HTR-8/SVneo (cell line): ENCODE results near the gene SCO1.
"Not testable (repeated sequence)": the region's sequence is repeated elsewhere in the genome, so short reads cannot be mapped to it uniquely, and the experiment has no call there.

Source experiments
- DNase-seq: peaks from one replicate; pipeline ENCODE4 v3.0.0; 2011; ENCODE audit warnings: low spot score, mixed read lengths; ENCODE audit not compliant: insufficient read length
- FAIRE-seq: peaks from 2 replicates; lab custom pipeline; 2011; peaks lifted over from hg19 to GRCh38; lab: Jason Lieb, UNC

SCO1 gene

GRCh38 chr17:10697092-10698081, at the start of gene SCO1, which contains the start of gene ADPRM:
SCO1 (minus strand) TSS chr17:10697533; CDS start chr17:10697507, 26 bp downstream.
ADPRM (plus strand) TSS chr17:10697594; CDS start chr17:10704927, 7,333 bp downstream.
- FAIRE-seq, result no peak
- DNase-seq, result peak; percentile 90

GRCh38 chr17:10745231-10745630, 47.9 kb upstream of the SCO1 start:
- FAIRE-seq (no peak), DNase-seq (no peak)

GRCh38 chr17:10744501-10745000, 47.2 kb upstream of the SCO1 start:
- FAIRE-seq (no peak), DNase-seq (no peak)

GRCh38 chr17:10743316-10744009, 46.1 kb upstream of the SCO1 start:
- no peak for DNase-seq

GRCh38 chr17:10742431-10742830, 45.1 kb upstream of the SCO1 start:
- FAIRE-seq, result no peak
- DNase-seq, result no peak

More at GRCh38 chr17:10743316-10744009, 46.1 kb upstream of the SCO1 start:
- no peak for FAIRE-seq

GRCh38 chr17:10741416-10742135, 44.2 kb upstream of the SCO1 start:
- FAIRE-seq, result no peak
- DNase-seq, result no peak

- FAIRE-seq (no peak), DNase-seq (no peak)
Observed at GRCh38 chr17:10739386-10739785, 42.1 kb upstream of the SCO1 start.

- DNase-seq (no peak), FAIRE-seq (no peak)
Observed at GRCh38 chr17:10738521-10739258, 41.4 kb upstream of the SCO1 start.

- DNase-seq (no peak), FAIRE-seq (no peak)
Observed at GRCh38 chr17:10737736-10738135, 40.4 kb upstream of the SCO1 start.

GRCh38 chr17:10737168-10737622, 39.9 kb upstream of the SCO1 start:
- DNase-seq (peak; percentile 53), FAIRE-seq (no peak)

- FAIRE-seq (no peak), DNase-seq (no peak)
Observed at GRCh38 chr17:10735821-10736220, 38.5 kb upstream of the SCO1 start.

GRCh38 chr17:10735251-10735650, 37.9 kb upstream of the SCO1 start:
- DNase-seq (no peak), FAIRE-seq (no peak)

GRCh38 chr17:10733666-10734065, 36.3 kb upstream of the SCO1 start:
- FAIRE-seq, result no peak
- DNase-seq, result no peak

- FAIRE-seq, DNase-seq: not testable (repeated sequence)
Observed at GRCh38 chr17:10732121-10732520, 34.8 kb upstream of the SCO1 start.

GRCh38 chr17:10731408-10731879, 34.1 kb upstream of the SCO1 start:
- no peak for FAIRE-seq
- DNase-seq, result no peak

GRCh38 chr17:10730247-10730646, 32.9 kb upstream of the SCO1 start:
- not testable (repeated sequence) for FAIRE-seq, DNase-seq

GRCh38 chr17:10729334-10730193, 32.2 kb upstream of the SCO1 start, which contains the start of gene TMEM220:
TMEM220 (minus strand) TSS chr17:10730023; CDS start chr17:10729851, 172 bp downstream.
- DNase-seq, result no peak
- no peak for FAIRE-seq

GRCh38 chr17:10728331-10728892, 31.1 kb upstream of the SCO1 start:
- DNase-seq, result no peak
- no peak for FAIRE-seq
